AG09319 (cell line): ENCODE measurements around the gene CELA1.
"Not testable (repeated sequence)": the region's sequence is repeated elsewhere in the genome, so short reads cannot be mapped to it uniquely, and the experiment has no call there.

ENCODE experiments used
- DNase-seq: peaks from one replicate; pipeline ENCODE4 v3.0.0-alpha.2; 2010; ENCODE audit warnings: low read depth; ENCODE audit errors: extremely low read depth
- CTCF ChIP-seq: IDR thresholded peaks from 2 replicates; pipeline ENCODE4 v1.5.1; 2011; ENCODE audit warnings: low read depth, mild to moderate bottlenecking, inconsistent platforms, low read length, moderate library complexity

The CELA1 gene

DNA sequence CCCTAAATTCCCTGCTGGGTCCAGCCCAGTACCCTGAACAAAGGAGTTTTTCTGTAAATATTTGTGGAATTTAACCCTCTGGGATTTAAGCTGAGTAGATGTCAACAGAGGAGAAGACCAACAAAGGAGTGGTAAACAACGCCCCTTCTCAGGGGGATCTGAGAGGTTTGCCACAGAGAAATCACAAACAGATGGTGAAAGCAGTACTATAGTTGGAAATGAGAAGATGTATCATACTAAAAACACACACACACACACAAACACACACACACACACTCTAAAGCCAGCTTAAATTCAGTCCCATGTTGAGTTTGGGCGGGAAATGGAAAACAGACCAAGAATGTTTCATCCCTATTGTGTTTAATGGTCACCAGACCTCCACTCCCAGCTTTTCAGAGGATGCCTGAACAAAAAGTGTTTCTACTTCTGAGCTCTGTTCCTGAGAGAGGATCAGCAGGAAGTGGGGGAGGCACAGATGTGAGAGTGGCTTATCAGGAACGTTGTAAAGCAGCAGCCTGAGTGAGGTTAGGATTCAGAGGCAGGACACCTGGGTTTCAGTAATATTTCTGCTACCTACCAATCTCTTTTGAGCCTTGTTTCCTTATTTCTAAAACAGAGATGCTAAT is 25.7 kb downstream of the CELA1 start:
- peak; percentile 47 for DNase-seq
- TF ChIP-seq CTCF, result no peak

DNA sequence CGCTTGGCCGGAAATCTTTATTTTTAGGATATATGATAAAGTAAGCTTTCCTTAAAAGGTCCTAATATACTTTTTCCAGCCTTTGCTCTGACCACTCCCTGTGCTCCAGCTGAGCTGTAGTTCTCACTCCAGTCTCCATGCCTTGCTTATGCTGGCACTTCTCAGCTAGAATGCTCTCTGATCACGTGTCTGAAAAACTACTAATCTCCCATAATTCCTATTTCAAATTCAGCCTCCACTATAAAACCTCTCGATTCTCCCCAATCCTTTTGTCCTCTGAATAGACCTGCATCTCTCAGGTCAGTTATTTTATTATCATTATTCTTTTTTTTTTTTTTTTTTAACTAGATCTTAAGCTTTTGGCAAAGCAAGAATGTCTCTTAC is 26.2 kb downstream of the CELA1 start:
- TF ChIP-seq CTCF, result no peak
- no peak for DNase-seq

GRCh38 chr12:51318846-51319599 is 27.5 kb downstream of the CELA1 start:
- no peak for TF ChIP-seq CTCF
- no peak for DNase-seq

DNA sequence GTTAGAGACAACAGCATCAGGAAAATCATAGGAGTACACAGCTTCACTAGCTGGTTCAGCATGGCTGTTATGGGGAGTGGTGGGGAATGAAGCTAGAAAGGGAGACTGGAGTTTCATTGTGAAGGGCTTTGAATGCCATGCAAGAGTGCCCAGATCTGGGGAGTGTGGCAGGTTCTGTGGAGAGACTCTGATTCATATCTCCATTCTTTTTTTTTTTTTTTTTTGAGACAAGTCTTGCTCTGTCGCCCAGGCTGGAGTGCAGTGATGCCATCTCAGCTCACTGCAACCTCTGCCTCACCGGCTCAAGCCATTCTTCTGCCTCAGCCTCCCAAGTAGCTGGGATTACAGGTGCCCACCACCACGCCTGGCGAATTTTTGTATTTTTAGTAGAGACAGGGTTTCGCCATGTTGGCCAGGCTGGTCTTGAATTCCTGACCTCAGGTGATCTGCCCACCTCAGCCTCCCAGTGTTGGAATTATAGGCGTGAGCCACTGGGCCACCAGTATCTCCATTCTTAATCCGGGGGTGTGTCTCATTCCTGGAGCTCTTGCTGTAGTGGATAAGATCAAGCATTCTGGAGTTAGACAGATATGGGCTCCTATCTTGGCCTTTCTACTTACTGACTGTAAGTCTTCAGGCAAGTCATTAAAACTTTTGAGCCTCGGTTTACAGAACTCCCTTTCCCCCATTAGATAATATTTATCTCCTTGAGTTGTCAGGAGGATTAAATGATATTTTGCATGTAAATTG is 28.2 kb downstream of the CELA1 start:
- not testable (repeated sequence) for DNase-seq

GRCh38 chr12:51311389-51311788 is 35.1 kb downstream of the CELA1 start:
- DNase-seq, result no peak
- TF ChIP-seq CTCF, result no peak

DNA sequence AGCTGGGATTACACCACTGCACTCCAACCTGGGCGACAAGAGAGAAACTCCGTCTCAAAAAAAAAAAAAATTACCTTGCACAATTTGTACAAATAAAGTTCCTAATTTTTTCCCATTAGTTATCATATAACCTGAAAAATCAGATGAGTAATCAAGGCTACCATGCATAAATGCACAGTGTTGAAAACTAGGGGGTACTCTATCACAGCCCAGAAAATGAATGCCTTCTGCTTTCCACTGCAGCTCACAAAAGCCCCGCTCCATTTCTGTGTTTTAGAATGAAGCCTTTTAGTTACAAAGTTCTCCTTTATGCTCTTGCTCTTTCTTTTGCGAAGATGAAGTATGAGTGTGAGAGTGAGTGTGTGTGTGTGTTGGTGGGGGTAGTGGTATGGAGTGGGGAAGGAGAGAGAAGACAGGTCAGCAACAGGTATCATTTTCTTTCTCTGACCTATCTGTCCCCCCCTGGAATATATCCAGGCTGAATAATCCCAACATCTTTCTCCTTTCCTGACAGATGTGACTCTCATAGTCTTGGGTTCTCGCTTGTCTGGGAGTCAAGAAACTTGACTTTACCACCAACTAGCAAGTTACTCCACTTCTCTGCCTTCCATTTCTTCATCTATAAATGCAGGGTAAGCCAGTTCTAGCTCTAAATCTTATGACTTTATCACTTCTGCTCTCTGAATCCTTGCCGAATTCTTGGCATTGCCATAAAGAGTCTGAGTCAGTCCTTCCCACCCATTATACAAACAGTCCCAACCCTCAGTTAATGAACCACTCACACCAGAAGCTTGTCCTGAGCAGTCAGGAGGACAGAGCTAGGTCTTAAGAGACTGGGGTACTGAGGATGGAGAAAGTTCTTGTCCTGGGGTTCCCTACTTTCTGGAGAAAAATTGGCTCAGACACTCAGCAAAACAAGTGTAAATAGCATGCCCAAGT is 38.6 kb downstream of the CELA1 start:
- no peak for TF ChIP-seq CTCF
- peak; percentile 35 for DNase-seq

GRCh38 chr12:51306507-51306906 is 40.0 kb downstream of the CELA1 start:
- DNase-seq, result no peak
- no peak for TF ChIP-seq CTCF

DNA sequence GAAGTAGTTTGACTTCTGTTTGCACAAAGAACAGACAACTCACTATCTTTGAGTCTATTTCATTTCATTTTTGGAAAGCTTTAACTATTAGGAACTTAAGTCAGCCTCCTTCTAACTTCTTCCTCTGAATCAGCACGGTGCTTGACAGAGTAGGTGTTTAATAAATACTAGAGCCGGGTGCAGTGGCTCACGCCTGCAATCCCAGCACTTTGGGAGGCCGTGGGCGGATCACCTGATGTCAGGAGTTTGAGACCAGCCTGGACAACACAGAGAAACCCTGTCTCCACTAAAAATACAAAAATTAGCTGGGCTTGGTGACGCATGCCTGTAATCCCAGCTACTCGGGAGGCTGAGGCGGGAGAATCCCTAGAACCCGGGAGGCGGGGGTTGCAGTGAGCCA is 45.7 kb downstream of the CELA1 start:
- not testable (repeated sequence) for DNase-seq
